K562 (cell line): Measurements from ENCODE around the gene KCNA2.

Experiments used
- ADNP ChIP-seq: fragments of 200-800 bp; sonication (Bioruptor generic); IDR thresholded peaks from 2 replicates; pipeline ENCODE4 v1.6.1; 2016; ENCODE audit warnings: missing genetic modification characterization, missing compliant biosample characterization
- CHD4 ChIP-seq: fragments of 200-600 bp; sonication (generic); IDR thresholded peaks from 3 replicates; pipeline ENCODE4 v1.6.1; 2012; ENCODE audit warnings: low read depth, mild to moderate bottlenecking, mixed read lengths, low read length, inconsistent platforms; ENCODE audit not compliant: insufficient read depth, insufficient replicate concordance, poor library complexity, severe bottlenecking
- EP300 ChIP-seq: IDR thresholded peaks from 2 replicates; pipeline ENCODE4 v1.6.1; 2012; ENCODE audit warnings: low read length, improper control_type of control experiment
- EZH2 ChIP-seq: IDR thresholded peaks from 2 replicates; pipeline ENCODE4 v1.6.1; 2012; ENCODE audit warnings: low read depth, mild to moderate bottlenecking, inconsistent platforms, low read length, borderline replicate concordance
- FOXA1 ChIP-seq: fragments of 450-650 bp; IDR thresholded peaks from 2 replicates; pipeline ENCODE4 v1.6.1; 2016; ENCODE audit warnings: mild to moderate bottlenecking, borderline replicate concordance
- KDM1A ChIP-seq, 2 experiments: fragments of 450-650 bp; IDR thresholded peaks; 2 replicates each; pipeline ENCODE4 v1.6.1; 2016; ENCODE audit warnings: mild to moderate bottlenecking in 2 of 2
- SMAD3 ChIP-seq: fragments of 450-650 bp; formaldehyde crosslinking; conservative IDR thresholded peaks from 2 replicates; pipeline ENCODE4 v1.4.0; 2020; ENCODE audit warnings: mild to moderate bottlenecking
- U2AF1 ChIP-seq: fragments of 200-400 bp; formaldehyde crosslinking; optimal IDR thresholded peaks from 2 replicates; pipeline ENCODE3; 2017; ENCODE audit warnings: mild to moderate bottlenecking, low read depth, low read length, moderate library complexity
- ZNF140 ChIP-seq: fragments of 250-450 bp; sonication (Bioruptor Pico); IDR thresholded peaks from 2 replicates; pipeline ENCODE4 v1.8.0; 2021; ENCODE audit warnings: moderate library complexity, mild to moderate bottlenecking, inconsistent platforms
- ZNF407 ChIP-seq: fragments of 450-650 bp; IDR thresholded peaks from 2 replicates; pipeline ENCODE4 v1.6.1; 2016; ENCODE audit warnings: low read depth
- TF ChIP-seq, protein P1 (sequence below), 2 experiments: fragments of 450-650 bp in 1 of 2; IDR thresholded peaks; 2 replicates each; pipeline ENCODE4 v1.6.1; 2011 to 2017; ENCODE audit warnings: low read depth in 2 of 2, antibody characterized with exemption in 1 of 2, borderline replicate concordance in 1 of 2, low read length in 1 of 2, mild to moderate bottlenecking in 1 of 2, mixed read lengths in 1 of 2; ENCODE audit not compliant: control insufficient read depth in 1 of 2
- TF ChIP-seq, protein P2 (sequence below), 3 experiments: IDR thresholded peaks in 2 of 3; conservative IDR thresholded peaks in 1 of 3; 2 replicates each; pipeline ENCODE4 v1.5.1; 2011 to 2012; ENCODE audit warnings: low read length in 3 of 3, mild to moderate bottlenecking in 3 of 3, control low read depth in 2 of 3, improper control_type of control experiment in 1 of 3, inconsistent platforms in 1 of 3, low read depth in 1 of 3, mixed read lengths in 1 of 3, moderate library complexity in 1 of 3; ENCODE audit not compliant: insufficient read depth in 2 of 3

GRCh38 chr1:110600716-110601115 lies 5.4 kb downstream of the KCNA2 start:
- TF ChIP-seq, protein P1, sequence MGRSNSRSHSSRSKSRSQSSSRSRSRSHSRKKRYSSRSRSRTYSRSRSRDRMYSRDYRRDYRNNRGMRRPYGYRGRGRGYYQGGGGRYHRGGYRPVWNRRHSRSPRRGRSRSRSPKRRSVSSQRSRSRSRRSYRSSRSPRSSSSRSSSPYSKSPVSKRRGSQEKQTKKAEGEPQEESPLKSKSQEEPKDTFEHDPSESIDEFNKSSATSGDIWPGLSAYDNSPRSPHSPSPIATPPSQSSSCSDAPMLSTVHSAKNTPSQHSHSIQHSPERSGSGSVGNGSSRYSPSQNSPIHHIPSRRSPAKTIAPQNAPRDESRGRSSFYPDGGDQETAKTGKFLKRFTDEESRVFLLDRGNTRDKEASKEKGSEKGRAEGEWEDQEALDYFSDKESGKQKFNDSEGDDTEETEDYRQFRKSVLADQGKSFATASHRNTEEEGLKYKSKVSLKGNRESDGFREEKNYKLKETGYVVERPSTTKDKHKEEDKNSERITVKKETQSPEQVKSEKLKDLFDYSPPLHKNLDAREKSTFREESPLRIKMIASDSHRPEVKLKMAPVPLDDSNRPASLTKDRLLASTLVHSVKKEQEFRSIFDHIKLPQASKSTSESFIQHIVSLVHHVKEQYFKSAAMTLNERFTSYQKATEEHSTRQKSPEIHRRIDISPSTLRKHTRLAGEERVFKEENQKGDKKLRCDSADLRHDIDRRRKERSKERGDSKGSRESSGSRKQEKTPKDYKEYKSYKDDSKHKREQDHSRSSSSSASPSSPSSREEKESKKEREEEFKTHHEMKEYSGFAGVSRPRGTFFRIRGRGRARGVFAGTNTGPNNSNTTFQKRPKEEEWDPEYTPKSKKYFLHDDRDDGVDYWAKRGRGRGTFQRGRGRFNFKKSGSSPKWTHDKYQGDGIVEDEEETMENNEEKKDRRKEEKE (IDR thresholded peaks at IDR 0.05; ENCODE audit: borderline replicate concordance in 1 of 2, control insufficient read depth in 1 of 2, low read depth in 2 of 2, low read length in 1 of 2): no peak
- no peak for TF ChIP-seq CHD4
- no peak for TF ChIP-seq U2AF1
- no peak for TF ChIP-seq ZNF407
- TF ChIP-seq, protein P2, sequence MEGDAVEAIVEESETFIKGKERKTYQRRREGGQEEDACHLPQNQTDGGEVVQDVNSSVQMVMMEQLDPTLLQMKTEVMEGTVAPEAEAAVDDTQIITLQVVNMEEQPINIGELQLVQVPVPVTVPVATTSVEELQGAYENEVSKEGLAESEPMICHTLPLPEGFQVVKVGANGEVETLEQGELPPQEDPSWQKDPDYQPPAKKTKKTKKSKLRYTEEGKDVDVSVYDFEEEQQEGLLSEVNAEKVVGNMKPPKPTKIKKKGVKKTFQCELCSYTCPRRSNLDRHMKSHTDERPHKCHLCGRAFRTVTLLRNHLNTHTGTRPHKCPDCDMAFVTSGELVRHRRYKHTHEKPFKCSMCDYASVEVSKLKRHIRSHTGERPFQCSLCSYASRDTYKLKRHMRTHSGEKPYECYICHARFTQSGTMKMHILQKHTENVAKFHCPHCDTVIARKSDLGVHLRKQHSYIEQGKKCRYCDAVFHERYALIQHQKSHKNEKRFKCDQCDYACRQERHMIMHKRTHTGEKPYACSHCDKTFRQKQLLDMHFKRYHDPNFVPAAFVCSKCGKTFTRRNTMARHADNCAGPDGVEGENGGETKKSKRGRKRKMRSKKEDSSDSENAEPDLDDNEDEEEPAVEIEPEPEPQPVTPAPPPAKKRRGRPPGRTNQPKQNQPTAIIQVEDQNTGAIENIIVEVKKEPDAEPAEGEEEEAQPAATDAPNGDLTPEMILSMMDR (IDR thresholded peaks at IDR 0.05 in 2 of 3, conservative IDR thresholded peaks at IDR 0.05 in 1 of 3; ENCODE audit: insufficient read depth in 2 of 3, low read depth in 1 of 3, low read length in 3 of 3): no peak
- no peak for TF ChIP-seq KDM1A (IDR thresholded peaks at IDR 0.05)
- no peak for TF ChIP-seq EP300
- no peak for TF ChIP-seq FOXA1
- no peak for TF ChIP-seq EZH2
- TF ChIP-seq SMAD3 (CRISPR knock-in tag): no peak
- no peak for TF ChIP-seq ADNP
- no peak for TF ChIP-seq ZNF140 (CRISPR knock-in tag)
